Nephron (organoid): ENCODE measurements around the gene GRIP2.

Experiments used
- H3K27ac Mint-ChIP-seq, 3 experiments: 2 replicates each; pipeline ENCODE4 v1.8.0; 2020; ENCODE audit warnings: mixed read lengths in 3 of 3, mild to moderate bottlenecking in 2 of 3, moderate library complexity in 1 of 3
- H3K27me3 Mint-ChIP-seq: 2 replicates; pipeline ENCODE4 v1.8.0; 2021; ENCODE audit warnings: low read depth, mild to moderate bottlenecking, moderate library complexity, mixed read lengths
- H3K36me3 Mint-ChIP-seq: 2 replicates; pipeline ENCODE4 v1.8.0; 2020; ENCODE audit warnings: low read depth, mixed read lengths
- H3K4me1 Mint-ChIP-seq: 2 replicates; pipeline ENCODE4 v1.8.0; 2020; ENCODE audit warnings: mixed read lengths
- H3K4me3 Mint-ChIP-seq, 3 experiments: 2 replicates each; pipeline ENCODE4 v1.8.0; 2020; ENCODE audit warnings: mild to moderate bottlenecking in 3 of 3, mixed read lengths in 3 of 3, moderate library complexity in 2 of 3
- H3K9me3 Mint-ChIP-seq: 2 replicates; pipeline ENCODE4 v1.8.0; 2020; ENCODE audit warnings: mixed read lengths
- CTCF ChIP-seq, 3 experiments: fragments of 200-600 bp; sonication (generic); IDR thresholded peaks; one replicate each; pipeline ENCODE4 v1.5.0; 2021; ENCODE audit warnings: antibody characterized with exemption in 3 of 3; ENCODE audit not compliant: unreplicated experiment in 3 of 3

Gene GRIP2

GRCh38 chr3:14492948-14493881, 46.9 kb downstream of the GRIP2 start:
- Mint-ChIP-seq H3K27me3 (peaks cover 3% of the 10 kb centered on the region), H3K4me1 (peaks cover 7% of the 10 kb centered on the region), H3K36me3 (peaks cover 11% of the 10 kb centered on the region), H3K9me3 (no peaks in the 10 kb centered on the region), H3K27ac (no peak overlapping the region), H3K4me3 (no peak overlapping the region)
- no peak for TF ChIP-seq CTCF (IDR thresholded peaks at IDR 0.05; ENCODE audit: unreplicated experiment in 3 of 3)

DNA sequence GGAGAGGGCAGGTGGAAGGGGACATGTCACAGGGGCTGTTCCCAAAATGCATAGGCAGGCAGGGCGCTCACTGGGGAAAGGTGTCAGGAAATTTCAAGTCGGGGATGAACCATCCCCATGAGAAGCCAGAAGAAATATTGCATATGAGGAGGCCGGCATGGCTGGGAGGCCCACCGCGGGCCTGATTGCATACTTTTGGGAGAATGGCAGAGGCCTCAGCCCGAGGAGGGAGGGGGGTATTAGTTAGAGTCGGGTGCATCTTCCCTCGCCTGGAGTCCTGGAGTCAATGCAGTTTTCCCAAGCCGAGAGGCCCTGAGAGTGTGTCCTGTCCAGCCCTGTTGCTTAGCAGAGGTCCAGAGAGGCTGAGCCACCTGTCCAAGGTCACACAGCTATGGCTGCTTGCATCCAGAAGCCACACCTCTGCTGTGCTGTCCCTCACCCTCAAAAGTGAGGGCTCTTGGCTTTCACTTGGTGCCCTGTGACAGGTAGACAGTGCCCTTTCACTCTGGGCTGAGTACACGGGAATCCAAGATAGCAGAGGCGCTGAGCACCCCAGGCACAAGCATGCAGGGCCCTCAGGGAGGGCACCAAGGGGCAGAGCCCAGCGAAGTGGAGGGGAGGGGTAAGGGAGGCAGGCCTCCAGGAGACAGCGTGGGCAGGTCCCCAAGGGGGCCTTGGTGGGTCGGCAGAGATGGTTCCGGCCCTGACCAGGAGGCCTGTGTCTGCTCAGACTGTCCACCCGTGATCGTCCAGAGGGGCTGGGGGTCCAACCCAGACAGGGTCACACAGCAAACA, 48.5 kb downstream of the GRIP2 start:
- Mint-ChIP-seq H3K27ac (no peak overlapping the region), H3K4me1 (peaks cover 7% of the 10 kb centered on the region), H3K4me3 (no peak overlapping the region), H3K9me3 (no peaks in the 10 kb centered on the region), H3K27me3 (peaks cover 3% of the 10 kb centered on the region), H3K36me3 (peaks cover 20% of the 10 kb centered on the region)
- no peak for TF ChIP-seq CTCF (IDR thresholded peaks at IDR 0.05; ENCODE audit: unreplicated experiment in 3 of 3)

GRCh38 chr3:14490831-14491230, 49.3 kb downstream of the GRIP2 start:
- Mint-ChIP-seq H3K36me3 (peaks cover 20% of the 10 kb centered on the region), H3K27me3 (peaks cover 3% of the 10 kb centered on the region)

GRCh38 chr3:14490255-14490654, 49.9 kb downstream of the GRIP2 start:
- Mint-ChIP-seq H3K27ac (no peak overlapping the region), H3K4me3 (no peak overlapping the region)

More at GRCh38 chr3:14490831-14491230, 49.3 kb downstream of the GRIP2 start:
- no peak for TF ChIP-seq CTCF (IDR thresholded peaks at IDR 0.05; ENCODE audit: unreplicated experiment in 3 of 3)
- Mint-ChIP-seq H3K9me3 (no peaks in the 10 kb centered on the region), H3K4me1 (peaks cover 7% of the 10 kb centered on the region), H3K27ac (no peak overlapping the region), H3K4me3 (no peak overlapping the region)

GRCh38 chr3:14489641-14490040, 50.5 kb downstream of the GRIP2 start:
- H3K4me3 Mint-ChIP-seq = no peak overlapping the region
- H3K36me3 Mint-ChIP-seq = peaks cover 31% of the 10 kb centered on the region
- no peaks in the 10 kb centered on the region for H3K27me3 Mint-ChIP-seq
- peaks cover 7% of the 10 kb centered on the region for H3K4me1 Mint-ChIP-seq
- TF ChIP-seq CTCF (IDR thresholded peaks at IDR 0.05; ENCODE audit: unreplicated experiment in 3 of 3) = no peak
- H3K9me3 Mint-ChIP-seq = no peaks in the 10 kb centered on the region
- no peak overlapping the region for H3K27ac Mint-ChIP-seq

More at GRCh38 chr3:14490255-14490654, 49.9 kb downstream of the GRIP2 start:
- Mint-ChIP-seq H3K4me1 (peaks cover 7% of the 10 kb centered on the region), H3K9me3 (no peaks in the 10 kb centered on the region), H3K36me3 (peaks cover 25% of the 10 kb centered on the region), H3K27me3 (peaks cover under 1% of the 10 kb centered on the region)
- no peak for TF ChIP-seq CTCF (IDR thresholded peaks at IDR 0.05; ENCODE audit: unreplicated experiment in 3 of 3)
